HEK293 (cell line): ENCODE measurements around the gene MAGEB17.

Experiments used
- CTCF ChIA-PET: fragments of 350-600 bp; formaldehyde crosslinking; extraction: SDS; loops from one replicate; lab custom pipeline; 2021; ENCODE audit warnings: antibody characterized with exemption; lab: Yijun Ruan, JAX
- POLR2A ChIA-PET: fragments of 300-600 bp; formaldehyde crosslinking; extraction: SDS; loops from one replicate; lab custom pipeline; 2020; ENCODE audit warnings: antibody characterized with exemption, inconsistent platforms; lab: Yijun Ruan, JAX
- H3K27ac ChIP-seq: fragments of 200-500 bp; sonication (Bioruptor generic); 2 replicates; pipeline ENCODE4 v1.5.1; 2014; ENCODE audit warnings: low read depth, low read length, control low read depth, inconsistent platforms; ENCODE audit errors: extremely low read depth
- H3K36me3 ChIP-seq, 2 experiments: fragments of 200-500 bp in 1 of 2; sonication (Bioruptor generic) in 1 of 2; 1 replicate in 1 of 2; 2 replicates in 1 of 2; pipeline ENCODE4 v1.5.1; 2014 to 2017; ENCODE audit warnings: inconsistent platforms in 2 of 2, low read length in 2 of 2; ENCODE audit not compliant: control insufficient read depth in 2 of 2, insufficient read depth in 1 of 2
- H3K4me1 ChIP-seq: fragments of 200-500 bp; sonication (Bioruptor generic); 2 replicates; pipeline ENCODE4 v1.5.1; 2014; ENCODE audit warnings: mild to moderate bottlenecking, low read length, inconsistent platforms; ENCODE audit not compliant: control insufficient read depth, insufficient read depth
- H3K4me3 ChIP-seq: 2 replicates; pipeline ENCODE4 v1.5.1; 2011; ENCODE audit warnings: low read depth, mild to moderate bottlenecking, control low read depth, low read length, moderate library complexity
- H3K9me3 ChIP-seq: fragments of 200-500 bp; sonication (Bioruptor generic); 2 replicates; pipeline ENCODE4 v1.5.1; 2014; ENCODE audit warnings: low read depth, low read length, inconsistent platforms; ENCODE audit not compliant: control insufficient read depth, insufficient read depth
- KLF9 ChIP-seq: fragments of 450-650 bp; formaldehyde crosslinking; IDR thresholded peaks from 2 replicates; pipeline ENCODE4 v1.5.1; 2016; ENCODE audit warnings: missing biosample characterization, missing genetic modification characterization, low read depth
- PRDM1 ChIP-seq: fragments of 450-650 bp; formaldehyde crosslinking; IDR thresholded peaks from 2 replicates; pipeline ENCODE4; 2016; ENCODE audit warnings: missing biosample characterization, missing genetic modification characterization
- SETDB1 ChIP-seq: IDR thresholded peaks from one replicate; pipeline ENCODE4 v1.6.1; 2017; ENCODE audit warnings: mild to moderate bottlenecking, low read length, moderate library complexity, mixed read lengths; ENCODE audit not compliant: insufficient read length
- SP7 ChIP-seq: fragments of 450-650 bp; formaldehyde crosslinking; IDR thresholded peaks from 2 replicates; pipeline ENCODE4 v1.5.1; 2016; ENCODE audit warnings: missing biosample characterization, missing genetic modification characterization
- ZBTB21 ChIP-seq: fragments of 450-650 bp; formaldehyde crosslinking; IDR thresholded peaks from 2 replicates; pipeline ENCODE4 v1.5.1; 2017; ENCODE audit warnings: missing biosample characterization, missing genetic modification characterization
- ZFHX2 ChIP-seq: fragments of 450-650 bp; formaldehyde crosslinking; conservative IDR thresholded peaks from 2 replicates; pipeline ENCODE4 v1.5.1; 2016; ENCODE audit warnings: missing biosample characterization, missing genetic modification characterization
- ZFP41 ChIP-seq: fragments of 450-650 bp; formaldehyde crosslinking; IDR thresholded peaks from 2 replicates; pipeline ENCODE4 v1.5.1; 2016; ENCODE audit warnings: missing biosample characterization, missing genetic modification characterization, borderline replicate concordance
- ZNF146 ChIP-seq: fragments of 450-650 bp; formaldehyde crosslinking; IDR thresholded peaks from 2 replicates; pipeline ENCODE4 v1.5.1; 2016; ENCODE audit warnings: missing biosample characterization, missing genetic modification characterization
- ZNF214 ChIP-seq: fragments of 450-650 bp; formaldehyde crosslinking; IDR thresholded peaks from 2 replicates; pipeline ENCODE4 v1.5.1; 2017; ENCODE audit warnings: missing biosample characterization, mild to moderate bottlenecking, missing genetic modification characterization, borderline replicate concordance
- ZNF221 ChIP-seq: fragments of 450-650 bp; formaldehyde crosslinking; IDR thresholded peaks from 2 replicates; pipeline ENCODE4 v1.5.1; 2017; ENCODE audit warnings: missing biosample characterization, missing genetic modification characterization, borderline replicate concordance
- ZNF292 ChIP-seq: fragments of 450-650 bp; formaldehyde crosslinking; IDR thresholded peaks from 2 replicates; pipeline ENCODE4 v1.5.1; 2016; ENCODE audit warnings: low read depth, missing biosample characterization, missing genetic modification characterization, borderline replicate concordance
- ZNF350 ChIP-seq: fragments of 450-650 bp; formaldehyde crosslinking; IDR thresholded peaks from 2 replicates; pipeline ENCODE4 v1.5.0; 2017; ENCODE audit warnings: missing biosample characterization, mild to moderate bottlenecking, missing genetic modification characterization
- ZNF626 ChIP-seq: fragments of 450-650 bp; sonication (Bioruptor Pico); formaldehyde crosslinking; IDR thresholded peaks from 2 replicates; pipeline ENCODE4 v1.5.1; 2018; ENCODE audit warnings: missing biosample characterization, missing genetic modification characterization, inconsistent platforms
- ZXDB ChIP-seq: fragments of 450-650 bp; formaldehyde crosslinking; IDR thresholded peaks from 2 replicates; pipeline ENCODE4 v1.5.1; 2016; ENCODE audit warnings: missing biosample characterization, missing genetic modification characterization
- TF ChIP-seq, protein P1 (sequence below): fragments of 450-650 bp; formaldehyde crosslinking; IDR thresholded peaks from 2 replicates; pipeline ENCODE4 v1.5.1; 2017; ENCODE audit warnings: missing biosample characterization, missing genetic modification characterization
- TF ChIP-seq, protein P2 (sequence below): fragments of 450-650 bp; formaldehyde crosslinking; IDR thresholded peaks from 2 replicates; pipeline ENCODE4 v1.5.1; 2016; ENCODE audit warnings: missing biosample characterization, missing genetic modification characterization
- TF ChIP-seq, protein P3 (sequence below): fragments of 450-650 bp; formaldehyde crosslinking; IDR thresholded peaks from 2 replicates; pipeline ENCODE4 v1.5.1; 2016; ENCODE audit warnings: missing biosample characterization, missing genetic modification characterization

Gene MAGEB17

DNA sequence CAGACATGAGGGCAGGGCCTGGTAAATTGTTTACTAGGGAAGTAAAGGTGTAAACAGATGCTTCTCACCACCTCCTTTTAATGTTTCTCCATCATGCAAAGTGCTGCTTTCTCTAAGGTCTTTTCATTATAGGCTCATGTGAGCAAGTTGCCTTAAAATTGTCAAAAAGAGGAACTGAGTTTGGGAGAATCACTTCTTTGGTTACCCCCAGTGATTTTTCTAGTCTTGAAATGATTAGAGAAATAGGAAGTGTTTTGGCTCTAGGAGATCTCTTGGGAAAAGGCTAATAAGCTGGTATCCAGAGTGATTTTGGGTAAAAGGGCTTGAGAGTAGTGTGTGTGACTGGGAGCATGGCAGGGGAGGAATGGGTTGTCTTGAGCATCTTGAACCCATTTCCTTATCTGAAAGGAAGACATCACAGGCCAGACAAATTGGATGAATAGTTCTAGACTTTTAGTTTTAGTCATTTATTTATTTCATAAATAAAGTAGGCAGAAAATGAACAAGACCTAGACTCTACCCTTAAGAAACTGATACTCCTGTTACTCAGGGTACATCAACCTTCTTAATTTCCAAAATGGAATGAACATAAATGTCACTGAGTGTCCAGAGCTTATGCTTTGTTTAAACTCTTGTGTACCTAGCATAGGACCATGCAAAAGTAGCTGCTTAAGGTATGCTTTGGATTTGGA is 29.7 kb upstream of the MAGEB17 start:
- POLR2A ChIA-PET = no interaction called here
- H3K4me3 ChIP-seq = no peak overlapping the region
- H3K4me1 ChIP-seq = no peaks in the 10 kb centered on the region
- no peak overlapping the region for H3K27ac ChIP-seq
- TF ChIP-seq ZFHX2 (tag by site-specific recombination) (no peak), ZNF221 (tag by site-specific recombination) (no peak), ZNF146 (tag by site-specific recombination) (no peak), ZNF626 (tag by site-specific recombination) (no peak), PRDM1 (tag by site-specific recombination) (no peak)
- CTCF ChIA-PET = interaction anchor here (0.5 to 1.1 kb wide), 3 partner anchors 9 to 207 kb away, joined by 3 to 4 read pairs (median 3); no protein-coding TSS in a partner anchor
- no peaks in the 10 kb centered on the region for H3K36me3 ChIP-seq
- H3K9me3 ChIP-seq = no peaks in the 10 kb centered on the region

DNA sequence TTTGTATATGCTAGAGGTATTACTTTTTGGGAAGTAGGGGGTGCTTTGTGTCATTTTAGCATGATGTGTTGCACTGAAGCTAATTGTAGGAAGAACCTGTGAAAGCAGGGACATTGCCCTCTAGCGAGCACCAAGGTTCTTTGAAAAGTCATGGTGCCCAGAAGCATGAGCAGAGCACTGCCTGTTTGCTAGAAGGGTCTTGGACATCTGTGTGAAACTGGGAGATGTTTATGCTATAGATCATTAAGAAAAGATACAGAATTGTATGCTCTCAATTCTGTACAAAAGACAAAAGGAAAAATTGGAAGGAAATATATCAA is 29.2 kb upstream of the MAGEB17 start:
- CTCF ChIA-PET = interaction anchor here (0.5 to 2.3 kb wide), 5 partner anchors 9 to 371 kb away, joined by 3 to 10 read pairs (median 3); partner anchors contain the start of gene GRPR
- TF ChIP-seq ZNF214 (tag by site-specific recombination) (no peak), KLF9 (no peak), ZFP41 (tag by site-specific recombination) (no peak), ZNF292 (tag by site-specific recombination) (no peak), SETDB1 (no peak), ZNF350 (no peak), ZBTB21 (tag by site-specific recombination) (no peak)
- TF ChIP-seq, protein P1, sequence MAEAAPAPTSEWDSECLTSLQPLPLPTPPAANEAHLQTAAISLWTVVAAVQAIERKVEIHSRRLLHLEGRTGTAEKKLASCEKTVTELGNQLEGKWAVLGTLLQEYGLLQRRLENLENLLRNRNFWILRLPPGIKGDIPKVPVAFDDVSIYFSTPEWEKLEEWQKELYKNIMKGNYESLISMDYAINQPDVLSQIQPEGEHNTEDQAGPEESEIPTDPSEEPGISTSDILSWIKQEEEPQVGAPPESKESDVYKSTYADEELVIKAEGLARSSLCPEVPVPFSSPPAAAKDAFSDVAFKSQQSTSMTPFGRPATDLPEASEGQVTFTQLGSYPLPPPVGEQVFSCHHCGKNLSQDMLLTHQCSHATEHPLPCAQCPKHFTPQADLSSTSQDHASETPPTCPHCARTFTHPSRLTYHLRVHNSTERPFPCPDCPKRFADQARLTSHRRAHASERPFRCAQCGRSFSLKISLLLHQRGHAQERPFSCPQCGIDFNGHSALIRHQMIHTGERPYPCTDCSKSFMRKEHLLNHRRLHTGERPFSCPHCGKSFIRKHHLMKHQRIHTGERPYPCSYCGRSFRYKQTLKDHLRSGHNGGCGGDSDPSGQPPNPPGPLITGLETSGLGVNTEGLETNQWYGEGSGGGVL (tag by site-specific recombination) = no peak
- TF ChIP-seq, protein P2, sequence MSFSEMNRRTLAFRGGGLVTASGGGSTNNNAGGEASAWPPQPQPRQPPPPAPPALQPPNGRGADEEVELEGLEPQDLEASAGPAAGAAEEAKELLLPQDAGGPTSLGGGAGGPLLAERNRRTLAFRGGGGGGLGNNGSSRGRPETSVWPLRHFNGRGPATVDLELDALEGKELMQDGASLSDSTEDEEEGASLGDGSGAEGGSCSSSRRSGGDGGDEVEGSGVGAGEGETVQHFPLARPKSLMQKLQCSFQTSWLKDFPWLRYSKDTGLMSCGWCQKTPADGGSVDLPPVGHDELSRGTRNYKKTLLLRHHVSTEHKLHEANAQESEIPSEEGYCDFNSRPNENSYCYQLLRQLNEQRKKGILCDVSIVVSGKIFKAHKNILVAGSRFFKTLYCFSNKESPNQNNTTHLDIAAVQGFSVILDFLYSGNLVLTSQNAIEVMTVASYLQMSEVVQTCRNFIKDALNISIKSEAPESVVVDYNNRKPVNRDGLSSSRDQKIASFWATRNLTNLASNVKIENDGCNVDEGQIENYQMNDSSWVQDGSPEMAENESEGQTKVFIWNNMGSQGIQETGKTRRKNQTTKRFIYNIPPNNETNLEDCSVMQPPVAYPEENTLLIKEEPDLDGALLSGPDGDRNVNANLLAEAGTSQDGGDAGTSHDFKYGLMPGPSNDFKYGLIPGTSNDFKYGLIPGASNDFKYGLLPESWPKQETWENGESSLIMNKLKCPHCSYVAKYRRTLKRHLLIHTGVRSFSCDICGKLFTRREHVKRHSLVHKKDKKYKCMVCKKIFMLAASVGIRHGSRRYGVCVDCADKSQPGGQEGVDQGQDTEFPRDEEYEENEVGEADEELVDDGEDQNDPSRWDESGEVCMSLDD (tag by site-specific recombination) = no peak
- TF ChIP-seq, protein P3, sequence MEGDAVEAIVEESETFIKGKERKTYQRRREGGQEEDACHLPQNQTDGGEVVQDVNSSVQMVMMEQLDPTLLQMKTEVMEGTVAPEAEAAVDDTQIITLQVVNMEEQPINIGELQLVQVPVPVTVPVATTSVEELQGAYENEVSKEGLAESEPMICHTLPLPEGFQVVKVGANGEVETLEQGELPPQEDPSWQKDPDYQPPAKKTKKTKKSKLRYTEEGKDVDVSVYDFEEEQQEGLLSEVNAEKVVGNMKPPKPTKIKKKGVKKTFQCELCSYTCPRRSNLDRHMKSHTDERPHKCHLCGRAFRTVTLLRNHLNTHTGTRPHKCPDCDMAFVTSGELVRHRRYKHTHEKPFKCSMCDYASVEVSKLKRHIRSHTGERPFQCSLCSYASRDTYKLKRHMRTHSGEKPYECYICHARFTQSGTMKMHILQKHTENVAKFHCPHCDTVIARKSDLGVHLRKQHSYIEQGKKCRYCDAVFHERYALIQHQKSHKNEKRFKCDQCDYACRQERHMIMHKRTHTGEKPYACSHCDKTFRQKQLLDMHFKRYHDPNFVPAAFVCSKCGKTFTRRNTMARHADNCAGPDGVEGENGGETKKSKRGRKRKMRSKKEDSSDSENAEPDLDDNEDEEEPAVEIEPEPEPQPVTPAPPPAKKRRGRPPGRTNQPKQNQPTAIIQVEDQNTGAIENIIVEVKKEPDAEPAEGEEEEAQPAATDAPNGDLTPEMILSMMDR = no peak
- no peaks in the 10 kb centered on the region for H3K9me3 ChIP-seq
- H3K27ac ChIP-seq = no peak overlapping the region
- no peaks in the 10 kb centered on the region for H3K4me1 ChIP-seq
- POLR2A ChIA-PET = no interaction called here
- H3K4me3 ChIP-seq = no peak overlapping the region
- no peaks in the 10 kb centered on the region for H3K36me3 ChIP-seq

DNA sequence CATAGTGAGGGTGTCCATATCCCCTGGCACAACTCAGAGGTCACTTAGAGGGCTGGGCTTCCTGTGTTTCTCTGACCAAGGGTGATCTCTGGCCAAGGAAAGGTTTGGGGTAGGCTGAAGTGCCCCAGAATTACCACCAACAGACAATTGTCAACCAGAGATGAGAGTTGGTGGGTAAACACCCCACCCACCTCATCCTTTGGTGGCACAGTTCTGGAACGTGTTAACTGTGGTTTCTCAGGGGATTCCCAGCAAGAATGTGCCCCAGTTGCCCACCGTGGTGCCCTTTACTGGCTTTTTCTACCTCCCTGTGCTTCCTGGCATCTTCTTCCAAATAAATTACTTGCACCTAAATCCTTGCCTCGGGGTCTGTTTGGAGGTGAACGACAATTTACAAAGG is 26.8 kb upstream of the MAGEB17 start:
- Histone ChIP-seq H3K27ac (no peak overlapping the region), H3K4me1 (no peaks in the 10 kb centered on the region), H3K36me3 (no peaks in the 10 kb centered on the region), H3K9me3 (no peaks in the 10 kb centered on the region; the same call in 1 of the 2 replicates), H3K4me3 (no peak overlapping the region)
- CTCF ChIA-PET = interaction anchor here (1.1 kb wide), 1 partner anchor 142 kb away, joined by 3 read pairs; no protein-coding TSS in a partner anchor
- POLR2A ChIA-PET = no interaction called here
- no peak for TF ChIP-seq SP7 (tag by site-specific recombination)
- TF ChIP-seq ZNF214 (tag by site-specific recombination) = no peak
- TF ChIP-seq ZXDB (tag by site-specific recombination) = no peak
- no peak for TF ChIP-seq ZFP41 (tag by site-specific recombination)
